OCI-LY1 (cell line): ENCODE measurements around the gene CPTP.

Source experiments
- H2AFZ ChIP-seq: fragments of 200-600 bp; sonication (generic), shearing (Covaris generic); 2 replicates; pipeline ENCODE4 v1.6.0; 2014; ENCODE audit warnings: antibody characterized with exemption, mild to moderate bottlenecking, low read length
- H3F3A ChIP-seq: fragments of 200-600 bp; sonication (generic), shearing (Covaris generic); 2 replicates; pipeline ENCODE4 v1.6.0; 2014; ENCODE audit warnings: mild to moderate bottlenecking, antibody characterized with exemption, low read length, moderate library complexity; ENCODE audit not compliant: insufficient read depth
- H3K27ac ChIP-seq: fragments of 200-600 bp; sonication (generic); 2 replicates; pipeline ENCODE4 v1.5.1; 2014; ENCODE audit warnings: low read length, mixed run types, mild to moderate bottlenecking, low read depth; ENCODE audit not compliant: poor library complexity, severe bottlenecking
- H3K27me3 ChIP-seq: fragments of 200-600 bp; sonication (generic); 2 replicates; pipeline ENCODE4 v1.6.0; 2014; ENCODE audit warnings: antibody characterized with exemption, mild to moderate bottlenecking, low read length, moderate library complexity; ENCODE audit not compliant: insufficient read depth
- H3K36me3 ChIP-seq: fragments of 200-600 bp; sonication (generic); 2 replicates; pipeline ENCODE4 v1.6.1; 2014; ENCODE audit warnings: mild to moderate bottlenecking, antibody characterized with exemption, low read length, moderate library complexity, mixed read lengths; ENCODE audit not compliant: insufficient read depth
- H3K4me1 ChIP-seq: fragments of 200-600 bp; sonication (generic); 2 replicates; pipeline ENCODE4 v1.5.1; 2014; ENCODE audit warnings: mild to moderate bottlenecking, low read length, moderate library complexity; ENCODE audit not compliant: insufficient read depth, severe bottlenecking
- H3K4me2 ChIP-seq: fragments of 200-600 bp; sonication (generic), shearing (Covaris generic); 2 replicates; pipeline ENCODE4 v1.6.1; 2014; ENCODE audit warnings: low read length
- H3K4me3 ChIP-seq: fragments of 200-600 bp; sonication (generic); 2 replicates; pipeline ENCODE4 v1.5.1; 2014; ENCODE audit warnings: low read length, low read depth, mild to moderate bottlenecking, mixed read lengths; ENCODE audit not compliant: poor library complexity, severe bottlenecking
- H3K79me2 ChIP-seq: fragments of 200-600 bp; shearing (Covaris generic); 2 replicates; pipeline ENCODE4 v1.6.1; 2016; ENCODE audit warnings: mixed run types, low read length, mixed read lengths; ENCODE audit not compliant: insufficient read depth
- H3K9ac ChIP-seq: fragments of 200-600 bp; sonication (generic), shearing (Covaris generic); 2 replicates; pipeline ENCODE4 v1.6.1; 2014; ENCODE audit warnings: mild to moderate bottlenecking, low read length, mixed read lengths
- H3K9me2 ChIP-seq: fragments of 200-600 bp; sonication (generic), shearing (Covaris generic); 2 replicates; pipeline ENCODE4 v1.6.1; 2014; ENCODE audit warnings: low read depth, mild to moderate bottlenecking, low read length, mixed read lengths
- H3K9me3 ChIP-seq: fragments of 200-600 bp; shearing (Covaris generic); 2 replicates; pipeline ENCODE4 v1.6.1; 2014; ENCODE audit warnings: low read length, mixed read lengths
- H4K20me1 ChIP-seq: fragments of 200-600 bp; sonication (generic), shearing (Covaris generic); 2 replicates; pipeline ENCODE4 v1.6.0; 2016; ENCODE audit warnings: mild to moderate bottlenecking, low read length; ENCODE audit not compliant: insufficient read depth
- EZH2 ChIP-seq: fragments of 200-600 bp; sonication (generic), shearing (Covaris generic); IDR thresholded peaks from 2 replicates; pipeline ENCODE4 v1.8.0; 2017; ENCODE audit warnings: borderline replicate concordance, mixed run types, mild to moderate bottlenecking, antibody characterized with exemption, low read length, moderate library complexity, mixed read lengths
- TF ChIP-seq, protein P1 (sequence below): fragments of 200-600 bp; sonication (generic), shearing (Covaris generic); IDR thresholded peaks from 2 replicates; pipeline ENCODE4 v1.5.1; 2017; ENCODE audit warnings: mild to moderate bottlenecking, antibody characterized with exemption, low read length, moderate library complexity, mixed read lengths

Gene CPTP

GRCh38 chr1:1326075-1326605 lies 1.5 kb downstream of the CPTP start:
- H4K20me1 ChIP-seq, result no peaks in the 10 kb centered on the region
- H3K9ac ChIP-seq, result peak overlapping the region; percentile 91
- H3K4me2 ChIP-seq, result peak overlapping the region; percentile 90
- H3K9me3 ChIP-seq, result no peaks in the 10 kb centered on the region
- H3K4me1 ChIP-seq, result peaks cover 26% of the 10 kb centered on the region
- H3K4me3 ChIP-seq, result peak overlapping the region; percentile 86
- no peaks in the 10 kb centered on the region for H3F3A ChIP-seq
- H3K9me2 ChIP-seq, result no peaks in the 10 kb centered on the region
- H3K27ac ChIP-seq, result peak overlapping the region; percentile 70
- peaks cover 9% of the 10 kb centered on the region; the same call in 1 of the 2 replicates for H3K36me3 ChIP-seq
- no peak for TF ChIP-seq EZH2
- TF ChIP-seq, protein P1, sequence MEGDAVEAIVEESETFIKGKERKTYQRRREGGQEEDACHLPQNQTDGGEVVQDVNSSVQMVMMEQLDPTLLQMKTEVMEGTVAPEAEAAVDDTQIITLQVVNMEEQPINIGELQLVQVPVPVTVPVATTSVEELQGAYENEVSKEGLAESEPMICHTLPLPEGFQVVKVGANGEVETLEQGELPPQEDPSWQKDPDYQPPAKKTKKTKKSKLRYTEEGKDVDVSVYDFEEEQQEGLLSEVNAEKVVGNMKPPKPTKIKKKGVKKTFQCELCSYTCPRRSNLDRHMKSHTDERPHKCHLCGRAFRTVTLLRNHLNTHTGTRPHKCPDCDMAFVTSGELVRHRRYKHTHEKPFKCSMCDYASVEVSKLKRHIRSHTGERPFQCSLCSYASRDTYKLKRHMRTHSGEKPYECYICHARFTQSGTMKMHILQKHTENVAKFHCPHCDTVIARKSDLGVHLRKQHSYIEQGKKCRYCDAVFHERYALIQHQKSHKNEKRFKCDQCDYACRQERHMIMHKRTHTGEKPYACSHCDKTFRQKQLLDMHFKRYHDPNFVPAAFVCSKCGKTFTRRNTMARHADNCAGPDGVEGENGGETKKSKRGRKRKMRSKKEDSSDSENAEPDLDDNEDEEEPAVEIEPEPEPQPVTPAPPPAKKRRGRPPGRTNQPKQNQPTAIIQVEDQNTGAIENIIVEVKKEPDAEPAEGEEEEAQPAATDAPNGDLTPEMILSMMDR, result no peak
- no peak overlapping the region for H2AFZ ChIP-seq
- no peaks in the 10 kb centered on the region for H3K27me3 ChIP-seq
- H3K79me2 ChIP-seq, result peaks cover 17% of the 10 kb centered on the region

- H3K4me2 ChIP-seq, result no peak overlapping the region
- no peak overlapping the region for H2AFZ ChIP-seq
- H3K27ac ChIP-seq, result no peak overlapping the region
- H3F3A ChIP-seq, result no peaks in the 10 kb centered on the region
- H3K9me3 ChIP-seq, result no peaks in the 10 kb centered on the region
- H3K4me1 ChIP-seq, result peaks cover 26% of the 10 kb centered on the region
- no peak overlapping the region for H3K9ac ChIP-seq
- H3K9me2 ChIP-seq, result no peaks in the 10 kb centered on the region
- H3K27me3 ChIP-seq, result no peaks in the 10 kb centered on the region
- TF ChIP-seq EZH2, result no peak
- TF ChIP-seq, protein P1, result no peak
- no peak overlapping the region for H3K4me3 ChIP-seq
- H3K79me2 ChIP-seq, result peaks cover 10% of the 10 kb centered on the region
- no peaks in the 10 kb centered on the region for H3K36me3 ChIP-seq
- H4K20me1 ChIP-seq, result no peaks in the 10 kb centered on the region
These were observed 2.7 kb downstream of the CPTP start for GRCh38 chr1:1327291-1327690.

DNA sequence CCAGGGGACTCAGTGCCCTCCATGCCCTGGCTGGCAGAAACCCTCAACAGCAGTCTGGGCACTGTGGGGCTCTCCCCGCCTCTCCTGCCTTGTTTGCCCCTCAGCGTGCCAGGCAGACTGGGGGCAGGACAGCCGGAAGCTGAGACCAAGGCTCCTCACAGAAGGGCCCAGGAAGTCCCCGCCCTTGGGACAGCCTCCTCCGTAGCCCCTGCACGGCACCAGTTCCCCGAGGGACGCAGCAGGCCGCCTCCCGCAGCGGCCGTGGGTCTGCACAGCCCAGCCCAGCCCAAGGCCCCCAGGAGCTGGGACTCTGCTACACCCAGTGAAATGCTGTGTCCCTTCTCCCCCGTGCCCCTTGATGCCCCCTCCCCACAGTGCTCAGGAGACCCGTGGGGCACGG lies 3.7 kb downstream of the CPTP start:
- Histone ChIP-seq H3K27me3 (no peaks in the 10 kb centered on the region), H3K4me2 (no peak overlapping the region), H3K36me3 (no peaks in the 10 kb centered on the region), H4K20me1 (no peaks in the 10 kb centered on the region), H3K9ac (no peak overlapping the region), H2AFZ (no peak overlapping the region), H3K27ac (no peak overlapping the region), H3K9me2 (no peaks in the 10 kb centered on the region), H3K4me1 (peaks cover 21% of the 10 kb centered on the region), H3K9me3 (no peaks in the 10 kb centered on the region), H3K79me2 (peaks cover 4% of the 10 kb centered on the region), H3F3A (no peaks in the 10 kb centered on the region), H3K4me3 (no peak overlapping the region)
- TF ChIP-seq EZH2, result no peak
- TF ChIP-seq, protein P1, result no peak
